ENCODE results near the gene C1QTNF8. TPM values are rescaled to one million over a fixed set of nuclear protein-coding genes. Genes with fewer than 3 reads are reported as not detected.

The C1QTNF8 gene
- total RNA-seq, 1 experiment from 2014 or later: 0.39 TPM

DNA sequence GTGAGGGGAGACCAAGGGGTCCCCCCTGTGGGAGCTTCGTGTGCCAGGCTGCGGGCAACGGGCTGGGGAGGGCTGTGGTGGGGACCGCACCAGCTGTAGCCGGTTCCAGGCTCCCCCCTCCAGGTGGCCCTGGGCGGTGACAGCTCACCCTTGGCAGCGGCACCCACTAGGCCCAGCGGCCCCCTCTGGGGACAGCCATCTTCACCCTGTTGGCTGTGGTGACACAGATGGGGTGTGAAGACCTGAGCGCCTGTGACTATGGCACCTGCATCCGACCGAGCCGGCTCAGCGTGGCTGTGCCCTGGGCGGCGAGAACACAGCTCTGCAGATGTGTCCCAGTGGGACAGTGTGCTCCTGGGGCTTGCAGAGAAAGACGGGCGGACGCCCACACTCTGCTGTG is 1.1 kb upstream of the C1QTNF8 start:
- intact Hi-C loops (cut with micrococcal nuclease; ENCODE audit: unreplicated experiment): no loop called here
- DNase-seq (ENCODE audit: low read depth, low spot score) (no peak), ATAC-seq (no peak)
- Histone ChIP-seq H3K4me3 (ENCODE audit: low read depth in 2 of 2, low read length in 2 of 2) (no peak overlapping the region), H3K27me3 (ENCODE audit: control insufficient read depth, insufficient read depth, low read length) (no peaks in the 10 kb centered on the region), H3K9me3 (ENCODE audit: control insufficient read depth, insufficient read depth, low read depth, low read length) (no peaks in the 10 kb centered on the region), H3K36me3 (ENCODE audit: control insufficient read depth, insufficient read depth, low read length) (no peaks in the 10 kb centered on the region), H3K4me1 (ENCODE audit: control insufficient read depth, insufficient read depth, low read length) (peaks cover 41% of the 10 kb centered on the region), H3K27ac (ENCODE audit: low read length) (no peak overlapping the region)
- ChIA-PET CTCF (no interaction called here), POLR2A (no interaction called here)
- no peak for TF ChIP-seq SIN3A (IDR thresholded peaks at IDR 0.05; ENCODE audit: borderline replicate concordance, insufficient read depth, low read depth, low read length)
- no peak for TF ChIP-seq TCF7L2 (IDR thresholded peaks at IDR 0.05; ENCODE audit: low read depth, low read length)
- TF ChIP-seq, protein P1, sequence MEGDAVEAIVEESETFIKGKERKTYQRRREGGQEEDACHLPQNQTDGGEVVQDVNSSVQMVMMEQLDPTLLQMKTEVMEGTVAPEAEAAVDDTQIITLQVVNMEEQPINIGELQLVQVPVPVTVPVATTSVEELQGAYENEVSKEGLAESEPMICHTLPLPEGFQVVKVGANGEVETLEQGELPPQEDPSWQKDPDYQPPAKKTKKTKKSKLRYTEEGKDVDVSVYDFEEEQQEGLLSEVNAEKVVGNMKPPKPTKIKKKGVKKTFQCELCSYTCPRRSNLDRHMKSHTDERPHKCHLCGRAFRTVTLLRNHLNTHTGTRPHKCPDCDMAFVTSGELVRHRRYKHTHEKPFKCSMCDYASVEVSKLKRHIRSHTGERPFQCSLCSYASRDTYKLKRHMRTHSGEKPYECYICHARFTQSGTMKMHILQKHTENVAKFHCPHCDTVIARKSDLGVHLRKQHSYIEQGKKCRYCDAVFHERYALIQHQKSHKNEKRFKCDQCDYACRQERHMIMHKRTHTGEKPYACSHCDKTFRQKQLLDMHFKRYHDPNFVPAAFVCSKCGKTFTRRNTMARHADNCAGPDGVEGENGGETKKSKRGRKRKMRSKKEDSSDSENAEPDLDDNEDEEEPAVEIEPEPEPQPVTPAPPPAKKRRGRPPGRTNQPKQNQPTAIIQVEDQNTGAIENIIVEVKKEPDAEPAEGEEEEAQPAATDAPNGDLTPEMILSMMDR (IDR thresholded peaks at IDR 0.05): no peak
- no peak for TF ChIP-seq POLR2AphosphoS5 (IDR thresholded peaks at IDR 0.05; ENCODE audit: low read depth, low read length)
- TF ChIP-seq, protein P2, sequence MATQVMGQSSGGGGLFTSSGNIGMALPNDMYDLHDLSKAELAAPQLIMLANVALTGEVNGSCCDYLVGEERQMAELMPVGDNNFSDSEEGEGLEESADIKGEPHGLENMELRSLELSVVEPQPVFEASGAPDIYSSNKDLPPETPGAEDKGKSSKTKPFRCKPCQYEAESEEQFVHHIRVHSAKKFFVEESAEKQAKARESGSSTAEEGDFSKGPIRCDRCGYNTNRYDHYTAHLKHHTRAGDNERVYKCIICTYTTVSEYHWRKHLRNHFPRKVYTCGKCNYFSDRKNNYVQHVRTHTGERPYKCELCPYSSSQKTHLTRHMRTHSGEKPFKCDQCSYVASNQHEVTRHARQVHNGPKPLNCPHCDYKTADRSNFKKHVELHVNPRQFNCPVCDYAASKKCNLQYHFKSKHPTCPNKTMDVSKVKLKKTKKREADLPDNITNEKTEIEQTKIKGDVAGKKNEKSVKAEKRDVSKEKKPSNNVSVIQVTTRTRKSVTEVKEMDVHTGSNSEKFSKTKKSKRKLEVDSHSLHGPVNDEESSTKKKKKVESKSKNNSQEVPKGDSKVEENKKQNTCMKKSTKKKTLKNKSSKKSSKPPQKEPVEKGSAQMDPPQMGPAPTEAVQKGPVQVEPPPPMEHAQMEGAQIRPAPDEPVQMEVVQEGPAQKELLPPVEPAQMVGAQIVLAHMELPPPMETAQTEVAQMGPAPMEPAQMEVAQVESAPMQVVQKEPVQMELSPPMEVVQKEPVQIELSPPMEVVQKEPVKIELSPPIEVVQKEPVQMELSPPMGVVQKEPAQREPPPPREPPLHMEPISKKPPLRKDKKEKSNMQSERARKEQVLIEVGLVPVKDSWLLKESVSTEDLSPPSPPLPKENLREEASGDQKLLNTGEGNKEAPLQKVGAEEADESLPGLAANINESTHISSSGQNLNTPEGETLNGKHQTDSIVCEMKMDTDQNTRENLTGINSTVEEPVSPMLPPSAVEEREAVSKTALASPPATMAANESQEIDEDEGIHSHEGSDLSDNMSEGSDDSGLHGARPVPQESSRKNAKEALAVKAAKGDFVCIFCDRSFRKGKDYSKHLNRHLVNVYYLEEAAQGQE (IDR thresholded peaks at IDR 0.05; ENCODE audit: insufficient read depth in 1 of 2, low read depth in 2 of 2, low read length in 1 of 2): no peak
- no TSS peak for BruUV-seq (replicated peaks)
- in situ Hi-C loops (cut with HindIII; ENCODE audit: low pct_unique_long_range_greater_than_20kb, low sequenced_read_pairs): no loop called here

DNA sequence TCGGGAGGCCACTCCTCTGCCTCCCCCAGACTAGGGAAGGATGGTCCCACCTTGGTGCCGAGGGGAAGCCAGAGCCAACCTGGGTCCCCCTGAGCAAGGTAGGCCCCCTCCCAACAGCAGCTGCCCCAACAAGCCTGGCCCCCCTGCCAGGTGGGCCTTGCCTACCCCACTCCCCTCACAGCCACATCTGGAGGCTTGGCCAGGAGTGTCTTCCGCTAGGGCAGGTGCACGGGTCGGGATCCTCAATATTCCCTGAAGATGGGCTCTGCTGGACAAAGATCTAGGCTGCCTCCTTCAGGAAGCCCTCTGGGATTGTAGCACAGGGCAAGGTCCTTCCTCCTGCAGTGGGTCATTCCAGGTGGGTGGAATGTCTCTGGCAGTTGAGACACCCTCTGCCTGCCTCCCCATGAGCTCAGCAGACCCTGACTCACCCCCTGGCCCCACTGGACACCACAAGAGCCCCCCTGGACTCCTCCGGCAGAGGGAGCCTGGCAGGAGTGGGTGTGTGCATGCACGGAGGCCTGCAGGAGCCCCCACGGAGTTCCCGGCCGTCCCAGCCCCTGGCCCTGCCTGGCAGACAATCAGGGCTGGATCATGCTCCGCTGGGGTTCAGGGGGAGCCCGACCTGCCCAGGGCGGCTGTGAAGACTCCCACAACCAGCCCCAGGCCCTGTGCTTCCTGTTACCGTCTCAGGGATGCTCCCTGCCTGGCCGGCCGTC is 435 bp downstream of the C1QTNF8 start:
- in situ Hi-C loops (cut with HindIII; ENCODE audit: low pct_unique_long_range_greater_than_20kb, low sequenced_read_pairs) (no loop called here), intact Hi-C loops (cut with micrococcal nuclease; ENCODE audit: unreplicated experiment) (no loop called here)
- ChIA-PET CTCF (no interaction called here), POLR2A (no interaction called here)
- no peak overlapping the region for H3K4me3 ChIP-seq (ENCODE audit: low read depth in 2 of 2, low read length in 2 of 2)
- peaks cover 38% of the 10 kb centered on the region for H3K4me1 ChIP-seq (ENCODE audit: control insufficient read depth, insufficient read depth, low read length)
- no peak for DNase-seq (ENCODE audit: low read depth, low spot score)
- no TSS peak for BruUV-seq (replicated peaks)
- no peaks in the 10 kb centered on the region for H3K27me3 ChIP-seq (ENCODE audit: control insufficient read depth, insufficient read depth, low read length)
- no peak for ATAC-seq
- TF ChIP-seq TCF7L2 (IDR thresholded peaks at IDR 0.05; ENCODE audit: low read depth, low read length) (no peak), SIN3A (IDR thresholded peaks at IDR 0.05; ENCODE audit: borderline replicate concordance, insufficient read depth, low read depth, low read length) (no peak), POLR2AphosphoS5 (IDR thresholded peaks at IDR 0.05; ENCODE audit: low read depth, low read length) (no peak)
- TF ChIP-seq, protein P2 (IDR thresholded peaks at IDR 0.05; ENCODE audit: insufficient read depth in 1 of 2, low read depth in 2 of 2, low read length in 1 of 2): no peak
- TF ChIP-seq, protein P1 (IDR thresholded peaks at IDR 0.05): peak; percentile 20; the same call in 1 of the 2 replicates
- no peak overlapping the region; the same call in 1 of the 2 replicates for H3K27ac ChIP-seq (ENCODE audit: low read length)
- H3K9me3 ChIP-seq (ENCODE audit: control insufficient read depth, insufficient read depth, low read depth, low read length): no peaks in the 10 kb centered on the region
- no peaks in the 10 kb centered on the region for H3K36me3 ChIP-seq (ENCODE audit: control insufficient read depth, insufficient read depth, low read length)
